ENCODE data around the gene C11orf68.

GRCh38 chr11:65883058-65883761, 35.7 kb downstream of the C11orf68 start:
- TF ChIP-seq EZH2phosphoT487 (IDR thresholded peaks at IDR 0.05; ENCODE audit: low read length) (no peak), CTCF (IDR thresholded peaks at IDR 0.05; ENCODE audit: low read length) (no peak)

Measured in MM.1S (cell line).